Measurements from ENCODE around the gene GK. TPM values are rescaled to one million over a fixed set of nuclear protein-coding genes. Genes with fewer than 3 reads are reported as not detected.

Gene GK
- total and polyA plus RNA-seq, 10 donors = 3.5 to 55.4 (median 18.1) TPM

DNA sequence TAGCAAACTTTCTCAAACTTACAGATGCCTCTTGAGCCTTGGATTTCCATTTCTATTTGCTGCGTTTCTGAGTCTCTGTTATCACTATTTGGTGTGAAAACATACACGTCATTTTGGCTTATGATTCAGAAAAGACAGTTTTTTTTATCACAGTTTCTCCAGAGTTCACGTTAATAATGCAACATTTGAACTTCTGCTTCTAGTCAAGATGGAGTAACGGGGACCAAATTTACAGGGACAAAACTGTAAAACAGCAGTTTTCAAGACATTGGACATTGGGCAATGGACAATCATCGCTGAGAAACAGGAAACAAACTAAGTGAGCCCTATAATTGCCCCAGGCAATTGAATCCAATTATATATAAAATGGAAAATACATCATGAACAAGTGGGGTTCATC lies 39.5 kb upstream of the GK start:
- intact Hi-C loops (cut with DNase I; ENCODE audit: low total_unique reads) = no loop called here
- Histone ChIP-seq H3K4me3 (peak overlapping the region in 1 of 8 donors; percentile 29), H3K36me3 (no peaks in the 10 kb centered on the region), H3K27ac (peak overlapping the region in 7 of 8 donors; percentile 35 to 84 (median 66)), H3K9me3 (peaks cover 0 to 14% (median 0%) of the 10 kb centered on the region in 8 donors), H3K27me3 (replicated peaks in 1 of 7) (no peaks in the 10 kb centered on the region), H3K4me1 (no peaks in the 10 kb centered on the region)
- no peak for DNase-seq
- 36 to 78% (median 50%) methylated on average over 5 of the region's 5 CpGs for WGBS, 5 donors
- TF ChIP-seq POLR2AphosphoS5 (IDR thresholded peaks at IDR 0.05) (no peak), POLR2A (IDR thresholded peaks at IDR 0.05) (no peak)
- TF ChIP-seq, protein P1, sequence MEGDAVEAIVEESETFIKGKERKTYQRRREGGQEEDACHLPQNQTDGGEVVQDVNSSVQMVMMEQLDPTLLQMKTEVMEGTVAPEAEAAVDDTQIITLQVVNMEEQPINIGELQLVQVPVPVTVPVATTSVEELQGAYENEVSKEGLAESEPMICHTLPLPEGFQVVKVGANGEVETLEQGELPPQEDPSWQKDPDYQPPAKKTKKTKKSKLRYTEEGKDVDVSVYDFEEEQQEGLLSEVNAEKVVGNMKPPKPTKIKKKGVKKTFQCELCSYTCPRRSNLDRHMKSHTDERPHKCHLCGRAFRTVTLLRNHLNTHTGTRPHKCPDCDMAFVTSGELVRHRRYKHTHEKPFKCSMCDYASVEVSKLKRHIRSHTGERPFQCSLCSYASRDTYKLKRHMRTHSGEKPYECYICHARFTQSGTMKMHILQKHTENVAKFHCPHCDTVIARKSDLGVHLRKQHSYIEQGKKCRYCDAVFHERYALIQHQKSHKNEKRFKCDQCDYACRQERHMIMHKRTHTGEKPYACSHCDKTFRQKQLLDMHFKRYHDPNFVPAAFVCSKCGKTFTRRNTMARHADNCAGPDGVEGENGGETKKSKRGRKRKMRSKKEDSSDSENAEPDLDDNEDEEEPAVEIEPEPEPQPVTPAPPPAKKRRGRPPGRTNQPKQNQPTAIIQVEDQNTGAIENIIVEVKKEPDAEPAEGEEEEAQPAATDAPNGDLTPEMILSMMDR (IDR thresholded peaks at IDR 0.05 in 8 of 11, conservative IDR thresholded peaks at IDR 0.05 in 3 of 11) = no peak

DNA sequence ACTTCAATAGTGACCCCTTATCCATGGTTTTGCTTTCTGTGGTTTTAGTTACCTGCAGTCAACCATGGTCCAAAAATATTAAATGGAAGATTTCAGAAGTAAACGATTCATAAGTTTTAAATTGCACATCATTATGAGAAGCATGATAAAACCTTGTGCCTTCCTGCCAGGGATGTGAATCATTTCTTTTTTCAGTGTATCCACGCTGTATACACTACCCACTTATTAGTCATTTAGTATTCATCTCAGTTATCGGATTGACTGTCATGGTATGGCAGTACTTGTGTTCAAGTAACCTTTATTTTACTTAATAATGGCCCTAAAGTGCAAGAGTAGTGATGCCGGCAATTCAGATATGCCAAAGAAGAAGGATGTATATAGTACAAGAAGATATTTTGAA lies 38.0 kb upstream of the GK start:
- no peaks in the 10 kb centered on the region for H3K4me1 ChIP-seq
- no peaks in the 10 kb centered on the region for H3K36me3 ChIP-seq
- no peak for DNase-seq
- 47 to 84% (median 52%) methylated on average over 4 of the region's 4 CpGs for WGBS, 5 donors
- H3K9me3 ChIP-seq = peaks cover 0 to 14% (median 0%) of the 10 kb centered on the region in 8 donors
- no peak overlapping the region for H3K27ac ChIP-seq
- TF ChIP-seq POLR2AphosphoS5 (IDR thresholded peaks at IDR 0.05) (no peak), POLR2A (IDR thresholded peaks at IDR 0.05) (no peak)
- TF ChIP-seq, protein P1 (IDR thresholded peaks at IDR 0.05 in 8 of 11, conservative IDR thresholded peaks at IDR 0.05 in 3 of 11) = no peak
- intact Hi-C loops (cut with DNase I; ENCODE audit: low total_unique reads) = no loop called here
- H3K27me3 ChIP-seq (replicated peaks in 1 of 7) = no peaks in the 10 kb centered on the region
- no peak overlapping the region for H3K4me3 ChIP-seq

DNA sequence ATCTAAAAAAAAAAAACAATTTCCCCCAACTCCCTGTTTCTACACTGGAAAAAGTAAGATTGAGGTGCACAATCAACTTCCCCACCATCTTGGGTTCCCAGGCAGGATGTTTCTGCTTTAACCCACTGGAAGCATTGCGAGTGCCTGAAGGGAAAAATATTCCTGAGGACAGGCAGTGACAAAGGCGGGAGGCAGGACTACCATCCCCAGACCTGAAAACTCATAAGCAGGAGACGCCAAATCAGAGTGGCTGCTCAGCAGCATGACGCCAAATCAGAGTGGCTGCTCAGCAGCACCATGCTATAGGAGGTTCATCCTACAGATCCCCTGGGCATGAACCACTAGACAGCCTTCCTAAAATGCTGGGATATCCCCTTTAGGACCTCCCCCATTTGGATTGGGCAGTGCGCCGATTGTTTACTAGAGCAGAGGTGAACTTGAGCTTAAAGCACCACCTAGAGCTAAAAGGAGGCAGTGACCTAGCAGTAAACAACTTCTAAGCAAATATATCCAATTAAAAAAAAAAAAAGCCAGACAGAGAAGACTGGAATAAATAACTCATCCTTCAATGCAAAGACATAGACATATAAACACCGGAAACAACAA lies 35.0 kb upstream of the GK start:
- Histone ChIP-seq H3K9me3 (peaks cover 3 to 31% (median 10%) of the 10 kb centered on the region in 8 donors), H3K27ac (no peak overlapping the region), H3K4me1 (no peaks in the 10 kb centered on the region), H3K36me3 (no peaks in the 10 kb centered on the region), H3K27me3 (replicated peaks in 1 of 7) (no peaks in the 10 kb centered on the region), H3K4me3 (no peak overlapping the region)
- 70 to 80% (median 71%) methylated on average over 7 of the region's 7 CpGs for WGBS, 5 donors
- no peak for DNase-seq
- no peak for TF ChIP-seq POLR2A (IDR thresholded peaks at IDR 0.05)
- TF ChIP-seq, protein P1 (IDR thresholded peaks at IDR 0.05 in 8 of 11, conservative IDR thresholded peaks at IDR 0.05 in 3 of 11) = peak in 1 of 11 experiments; percentile 6
- TF ChIP-seq POLR2AphosphoS5 (IDR thresholded peaks at IDR 0.05) = no peak
- intact Hi-C loops (cut with DNase I; ENCODE audit: low total_unique reads) = no loop called here

DNA sequence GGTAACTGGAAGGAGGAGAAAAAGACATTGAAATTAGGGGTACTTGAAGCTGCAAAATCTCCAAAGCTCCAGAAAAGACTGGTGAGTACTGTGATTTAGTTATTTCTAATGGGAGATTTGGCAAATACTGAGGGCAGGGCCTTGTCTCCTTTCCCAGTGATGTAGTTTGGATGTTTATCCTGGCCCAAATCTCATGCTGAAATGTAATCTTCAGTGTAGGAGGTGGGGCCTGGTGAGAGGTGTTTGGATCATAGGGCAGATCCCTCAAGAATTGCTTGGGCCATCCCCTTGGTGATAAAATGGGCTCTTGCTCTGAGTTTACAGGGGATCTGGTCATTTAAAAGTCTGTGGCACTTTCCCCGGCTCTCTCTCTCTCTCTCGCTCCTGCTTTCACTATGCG lies 33.1 kb upstream of the GK start:
- intact Hi-C loops (cut with DNase I; ENCODE audit: low total_unique reads) = no loop called here
- peaks cover 3 to 31% (median 10%) of the 10 kb centered on the region in 8 donors for H3K9me3 ChIP-seq
- no peak overlapping the region for H3K27ac ChIP-seq
- no peak for TF ChIP-seq POLR2AphosphoS5 (IDR thresholded peaks at IDR 0.05)
- TF ChIP-seq, protein P1 (IDR thresholded peaks at IDR 0.05 in 8 of 11, conservative IDR thresholded peaks at IDR 0.05 in 3 of 11) = no peak
- TF ChIP-seq POLR2A (IDR thresholded peaks at IDR 0.05) = no peak
- no peaks in the 10 kb centered on the region for H3K27me3 ChIP-seq (replicated peaks in 1 of 7)
- no peaks in the 10 kb centered on the region for H3K36me3 ChIP-seq
- no peak overlapping the region for H3K4me3 ChIP-seq
- 83 to 97% (median 94%) methylated on average over 3 of the region's 3 CpGs for WGBS, 5 donors
- H3K4me1 ChIP-seq = no peaks in the 10 kb centered on the region
- DNase-seq = no peak

Measured in spleen (tissue), 11 donors.